Tibial nerve (tissue), 4 donors: ENCODE results near the gene PGAP6.

ENCODE experiments used
- EP300 ChIP-seq, 2 donors: sonication (generic); formaldehyde crosslinking; IDR thresholded peaks; one replicate each; pipeline ENCODE4 v1.6.1; 2017; ENCODE audit warnings: antibody characterized with exemption in 2 of 2, mild to moderate bottlenecking in 1 of 2
- POLR2A ChIP-seq, 2 donors: fragments of 450-650 bp; IDR thresholded peaks; one replicate each; pipeline ENCODE4 v1.6.1; 2017; ENCODE audit warnings: antibody characterized with exemption in 2 of 2, mild to moderate bottlenecking in 2 of 2, moderate library complexity in 2 of 2
- TF ChIP-seq, protein P1 (sequence below), 5 experiments: fragments of 200-600 bp in 3 of 5; fragments of 450-650 bp in 2 of 5; sonication (generic) in 3 of 5; IDR thresholded peaks; one replicate each; pipeline ENCODE4 v1.5.1; 2016 to 2019; ENCODE audit warnings: antibody characterized with exemption in 5 of 5, mild to moderate bottlenecking in 3 of 5, moderate library complexity in 2 of 5

DNA sequence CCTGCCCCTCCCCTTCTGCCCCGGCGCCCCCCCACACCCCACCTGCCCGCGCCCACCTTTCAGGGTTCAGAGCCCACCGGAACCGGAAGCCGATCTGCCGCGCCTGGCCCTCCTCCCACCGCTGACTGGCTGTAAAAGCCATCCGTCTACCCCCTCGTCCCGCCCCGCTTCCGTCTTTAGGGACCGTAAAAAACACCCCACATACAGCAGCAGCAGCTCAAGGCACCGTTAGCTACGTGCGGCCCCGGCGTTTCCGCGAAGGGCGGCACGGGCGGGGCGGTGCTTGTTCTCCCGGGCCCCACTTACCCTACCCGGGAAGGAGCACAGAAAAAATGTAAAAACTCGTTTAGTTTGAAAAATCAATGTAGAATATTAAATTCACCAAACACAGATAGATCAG, 11.3 kb downstream of the PGAP6 start, which contains the start of gene MRPL28:
- TF ChIP-seq, protein P1, sequence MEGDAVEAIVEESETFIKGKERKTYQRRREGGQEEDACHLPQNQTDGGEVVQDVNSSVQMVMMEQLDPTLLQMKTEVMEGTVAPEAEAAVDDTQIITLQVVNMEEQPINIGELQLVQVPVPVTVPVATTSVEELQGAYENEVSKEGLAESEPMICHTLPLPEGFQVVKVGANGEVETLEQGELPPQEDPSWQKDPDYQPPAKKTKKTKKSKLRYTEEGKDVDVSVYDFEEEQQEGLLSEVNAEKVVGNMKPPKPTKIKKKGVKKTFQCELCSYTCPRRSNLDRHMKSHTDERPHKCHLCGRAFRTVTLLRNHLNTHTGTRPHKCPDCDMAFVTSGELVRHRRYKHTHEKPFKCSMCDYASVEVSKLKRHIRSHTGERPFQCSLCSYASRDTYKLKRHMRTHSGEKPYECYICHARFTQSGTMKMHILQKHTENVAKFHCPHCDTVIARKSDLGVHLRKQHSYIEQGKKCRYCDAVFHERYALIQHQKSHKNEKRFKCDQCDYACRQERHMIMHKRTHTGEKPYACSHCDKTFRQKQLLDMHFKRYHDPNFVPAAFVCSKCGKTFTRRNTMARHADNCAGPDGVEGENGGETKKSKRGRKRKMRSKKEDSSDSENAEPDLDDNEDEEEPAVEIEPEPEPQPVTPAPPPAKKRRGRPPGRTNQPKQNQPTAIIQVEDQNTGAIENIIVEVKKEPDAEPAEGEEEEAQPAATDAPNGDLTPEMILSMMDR (IDR thresholded peaks at IDR 0.05) = no peak
- peak; percentile 67 to 80 for TF ChIP-seq EP300 (IDR thresholded peaks at IDR 0.05)
- peak in 1 of 2 donors; percentile 58 for TF ChIP-seq POLR2A (IDR thresholded peaks at IDR 0.05)
